Adipocyte (in vitro differentiated cells): ENCODE data around the gene PCNX4.
A peak's percentile ranks its signal among the peaks of the same experiment; 100 is the strongest.

ENCODE experiments used
- DNase-seq: peaks from one replicate; pipeline ENCODE4 v3.0.0-alpha.2; 2015; ENCODE audit warnings: low read depth
- H3K27me3 ChIP-seq: replicated peaks from 2 replicates; pipeline ENCODE4 v1.7.0; 2013; ENCODE audit warnings: mild to moderate bottlenecking, low read length, moderate library complexity; ENCODE audit not compliant: control insufficient read depth, insufficient read depth
- H3K36me3 ChIP-seq: 2 replicates; pipeline ENCODE4 v1.7.0; 2013; ENCODE audit warnings: low read length, mild to moderate bottlenecking, moderate library complexity; ENCODE audit not compliant: control insufficient read depth, insufficient read depth, severe bottlenecking
- H3K4me1 ChIP-seq: 2 replicates; pipeline ENCODE4 v1.7.0; 2013; ENCODE audit warnings: mild to moderate bottlenecking, low read length, moderate library complexity; ENCODE audit not compliant: control insufficient read depth, insufficient read depth
- H3K4me3 ChIP-seq: 2 replicates; pipeline ENCODE4 v1.7.0; 2013; ENCODE audit warnings: mild to moderate bottlenecking, low read length, moderate library complexity
- H3K9ac ChIP-seq: 2 replicates; pipeline ENCODE4 v1.7.0; 2013; ENCODE audit warnings: mild to moderate bottlenecking, low read length, moderate library complexity
- H3K9me3 ChIP-seq: 2 replicates; pipeline ENCODE4 v1.7.0; 2013; ENCODE audit warnings: mild to moderate bottlenecking, low read length, moderate library complexity; ENCODE audit not compliant: control insufficient read depth

PCNX4 gene

GRCh38 chr14:60188696-60189095 lies 97.0 kb downstream of the PCNX4 start:
- no peaks in the 10 kb centered on the region for H3K36me3 ChIP-seq
- H3K4me3 ChIP-seq, result no peak overlapping the region
- peak; percentile 1 for DNase-seq
- H3K27me3 ChIP-seq, result no peaks in the 10 kb centered on the region
- no peaks in the 10 kb centered on the region for H3K9me3 ChIP-seq
- no peak overlapping the region for H3K9ac ChIP-seq
- no peaks in the 10 kb centered on the region for H3K4me1 ChIP-seq

- H3K4me1 ChIP-seq, result no peaks in the 10 kb centered on the region
- DNase-seq, result peak; percentile 37
These were observed 98.5 kb downstream of the PCNX4 start for GRCh38 chr14:60189923-60190840.

GRCh38 chr14:60195179-60195810 lies 103.6 kb downstream of the PCNX4 start:
- Histone ChIP-seq H3K4me3 (no peak overlapping the region), H3K36me3 (no peaks in the 10 kb centered on the region), H3K9ac (no peak overlapping the region), H3K4me1 (no peaks in the 10 kb centered on the region), H3K27me3 (no peaks in the 10 kb centered on the region), H3K9me3 (peaks cover 9% of the 10 kb centered on the region)
- no peak for DNase-seq

More at GRCh38 chr14:60189923-60190840, 98.5 kb downstream of the PCNX4 start:
- Histone ChIP-seq H3K4me3 (no peak overlapping the region), H3K36me3 (no peaks in the 10 kb centered on the region), H3K9ac (no peak overlapping the region), H3K27me3 (no peaks in the 10 kb centered on the region), H3K9me3 (no peaks in the 10 kb centered on the region)

GRCh38 chr14:60196291-60196690 lies 104.6 kb downstream of the PCNX4 start:
- Histone ChIP-seq H3K4me1 (no peaks in the 10 kb centered on the region), H3K9me3 (peaks cover 9% of the 10 kb centered on the region), H3K9ac (no peak overlapping the region), H3K36me3 (no peaks in the 10 kb centered on the region), H3K4me3 (no peak overlapping the region), H3K27me3 (no peaks in the 10 kb centered on the region)
- DNase-seq, result no peak

- Histone ChIP-seq H3K36me3 (no peaks in the 10 kb centered on the region), H3K9me3 (peaks cover 9% of the 10 kb centered on the region), H3K4me1 (no peaks in the 10 kb centered on the region), H3K4me3 (no peak overlapping the region), H3K9ac (no peak overlapping the region), H3K27me3 (no peaks in the 10 kb centered on the region)
- no peak for DNase-seq
These were observed 106.0 kb downstream of the PCNX4 start for GRCh38 chr14:60197629-60198303.

GRCh38 chr14:60199321-60199720 lies 107.6 kb downstream of the PCNX4 start:
- H3K9ac ChIP-seq, result no peak overlapping the region
- H3K4me3 ChIP-seq, result no peak overlapping the region
- no peaks in the 10 kb centered on the region for H3K27me3 ChIP-seq
- no peaks in the 10 kb centered on the region for H3K36me3 ChIP-seq
- DNase-seq, result no peak
- H3K9me3 ChIP-seq, result peaks cover 9% of the 10 kb centered on the region
- peaks cover 5% of the 10 kb centered on the region for H3K4me1 ChIP-seq

- Histone ChIP-seq H3K27me3 (peaks cover 4% of the 10 kb centered on the region), H3K36me3 (no peaks in the 10 kb centered on the region), H3K4me1 (peaks cover 8% of the 10 kb centered on the region), H3K9me3 (peaks cover 9% of the 10 kb centered on the region), H3K9ac (no peak overlapping the region), H3K4me3 (no peak overlapping the region)
- no peak for DNase-seq
These were observed 112.5 kb downstream of the PCNX4 start for GRCh38 chr14:60204104-60204842.

GRCh38 chr14:60204843-60205774 lies 113.4 kb downstream of the PCNX4 start:
- Histone ChIP-seq H3K9me3 (peaks cover 1% of the 10 kb centered on the region), H3K9ac (no peak overlapping the region), H3K36me3 (no peaks in the 10 kb centered on the region), H3K4me3 (no peak overlapping the region), H3K27me3 (peaks cover 4% of the 10 kb centered on the region), H3K4me1 (peaks cover 8% of the 10 kb centered on the region)
- DNase-seq, result no peak

- no peaks in the 10 kb centered on the region for H3K36me3 ChIP-seq
These were observed 114.5 kb downstream of the PCNX4 start for GRCh38 chr14:60206249-60206670.

GRCh38 chr14:60206837-60207533 lies 115.3 kb downstream of the PCNX4 start:
- Histone ChIP-seq H3K9me3 (no peaks in the 10 kb centered on the region), H3K36me3 (no peaks in the 10 kb centered on the region), H3K27me3 (peaks cover 4% of the 10 kb centered on the region), H3K9ac (no peak overlapping the region), H3K4me3 (no peak overlapping the region), H3K4me1 (peaks cover 8% of the 10 kb centered on the region)
- DNase-seq, result no peak

More at GRCh38 chr14:60206249-60206670, 114.5 kb downstream of the PCNX4 start:
- Histone ChIP-seq H3K9me3 (no peaks in the 10 kb centered on the region), H3K9ac (no peak overlapping the region), H3K27me3 (peaks cover 4% of the 10 kb centered on the region), H3K4me3 (no peak overlapping the region), H3K4me1 (peaks cover 8% of the 10 kb centered on the region)
- DNase-seq, result no peak
